Fibroblast of peridontal ligament (primary cell): ENCODE results near the gene ACOT8.
"Not testable (repeated sequence)": the region's sequence is repeated elsewhere in the genome, so short reads cannot be mapped to it uniquely, and the experiment has no call there.

ENCODE experiments used
- DNase-seq: peaks from one replicate; pipeline ENCODE4 v3.0.0-alpha.2; 2010; ENCODE audit errors: extremely low read depth

ACOT8 gene

DNA sequence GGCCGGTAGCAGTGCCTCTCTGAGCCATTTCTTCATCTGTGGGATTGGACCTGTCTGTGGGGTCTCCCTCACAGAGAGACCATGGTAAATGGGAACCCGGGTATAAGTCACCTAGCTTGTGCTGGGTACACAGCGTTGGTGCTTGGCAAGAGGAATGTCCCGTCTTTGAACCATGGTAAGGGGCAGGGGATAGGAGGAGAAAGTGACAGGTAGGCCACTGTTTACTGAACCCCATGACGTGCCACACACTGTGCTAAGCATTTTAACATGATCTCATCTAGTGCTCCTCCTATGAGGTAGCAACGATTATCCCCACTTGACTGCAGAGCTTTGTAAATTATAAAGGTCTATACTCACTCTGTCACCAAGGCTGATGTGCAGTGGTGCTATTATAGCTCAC, 29.5 kb downstream of the ACOT8 start:
- no peak for DNase-seq

DNA sequence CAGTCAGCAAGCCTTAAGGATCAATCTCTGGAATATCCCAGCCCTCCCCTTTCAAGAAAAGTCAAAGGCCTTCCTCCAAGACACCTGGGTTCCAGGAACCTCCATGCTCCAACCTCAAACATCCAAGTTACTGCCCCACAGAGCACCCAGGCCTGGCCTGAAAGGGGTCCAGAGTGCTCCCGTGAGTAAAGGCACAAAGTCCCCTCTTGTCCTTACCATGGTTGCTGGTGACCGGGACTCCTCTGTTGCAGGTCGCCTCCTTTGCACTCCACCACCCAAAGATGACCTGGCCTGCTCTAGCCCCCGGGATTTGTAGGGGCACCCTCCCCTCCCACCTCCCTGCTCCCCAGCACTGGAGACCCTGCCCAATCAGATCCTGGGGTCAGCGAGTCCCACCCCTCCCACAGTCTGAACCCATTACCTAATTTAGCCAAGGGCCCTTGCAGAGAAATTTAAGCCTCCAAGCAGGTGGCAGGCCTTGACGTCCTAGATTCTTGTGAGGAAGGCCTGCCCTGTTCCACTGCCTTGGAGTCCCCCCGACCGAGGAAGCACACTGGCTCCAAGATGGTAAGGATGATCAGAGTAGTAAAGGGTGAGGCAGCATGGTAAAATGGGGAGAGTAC, 30.1 kb downstream of the ACOT8 start, which contains the start of gene TNNC2:
TNNC2 (minus strand) TSS at position 283 of the 623 bp plus-strand sequence; CDS start at position 219, 64 bp downstream.
- no peak for DNase-seq

DNA sequence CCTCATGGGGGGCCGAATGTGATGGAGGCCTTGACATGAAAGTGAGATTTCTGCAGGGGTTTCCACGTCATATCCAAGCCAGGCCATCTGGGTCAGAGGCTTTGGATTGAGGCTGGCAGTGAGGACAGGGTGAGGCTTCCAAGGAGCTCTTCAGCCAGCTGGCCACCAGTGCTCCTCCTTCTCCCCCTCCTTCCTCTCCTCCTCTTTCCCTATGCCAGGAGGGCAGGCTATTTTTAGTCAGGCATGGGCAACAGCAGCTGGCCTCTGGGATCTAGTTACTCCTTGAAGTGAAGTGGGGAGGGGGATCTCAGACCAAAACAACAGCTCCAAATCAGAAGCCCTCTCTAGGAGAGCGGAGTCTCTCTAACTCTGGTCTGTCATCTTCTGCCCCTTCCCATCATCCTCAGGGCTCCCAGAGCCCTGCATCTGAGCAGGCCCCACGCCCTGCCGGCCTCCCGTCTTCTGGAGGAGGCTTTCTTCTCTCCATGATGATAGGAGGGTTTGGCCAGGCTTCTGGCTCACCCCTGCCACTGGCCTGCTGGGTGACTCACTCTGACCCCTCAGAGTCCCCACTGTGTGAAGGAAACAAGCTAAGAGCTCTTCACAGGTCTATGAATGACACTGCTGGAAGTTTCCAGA, 30.7 kb downstream of the ACOT8 start:
- peak; percentile 53 for DNase-seq

DNA sequence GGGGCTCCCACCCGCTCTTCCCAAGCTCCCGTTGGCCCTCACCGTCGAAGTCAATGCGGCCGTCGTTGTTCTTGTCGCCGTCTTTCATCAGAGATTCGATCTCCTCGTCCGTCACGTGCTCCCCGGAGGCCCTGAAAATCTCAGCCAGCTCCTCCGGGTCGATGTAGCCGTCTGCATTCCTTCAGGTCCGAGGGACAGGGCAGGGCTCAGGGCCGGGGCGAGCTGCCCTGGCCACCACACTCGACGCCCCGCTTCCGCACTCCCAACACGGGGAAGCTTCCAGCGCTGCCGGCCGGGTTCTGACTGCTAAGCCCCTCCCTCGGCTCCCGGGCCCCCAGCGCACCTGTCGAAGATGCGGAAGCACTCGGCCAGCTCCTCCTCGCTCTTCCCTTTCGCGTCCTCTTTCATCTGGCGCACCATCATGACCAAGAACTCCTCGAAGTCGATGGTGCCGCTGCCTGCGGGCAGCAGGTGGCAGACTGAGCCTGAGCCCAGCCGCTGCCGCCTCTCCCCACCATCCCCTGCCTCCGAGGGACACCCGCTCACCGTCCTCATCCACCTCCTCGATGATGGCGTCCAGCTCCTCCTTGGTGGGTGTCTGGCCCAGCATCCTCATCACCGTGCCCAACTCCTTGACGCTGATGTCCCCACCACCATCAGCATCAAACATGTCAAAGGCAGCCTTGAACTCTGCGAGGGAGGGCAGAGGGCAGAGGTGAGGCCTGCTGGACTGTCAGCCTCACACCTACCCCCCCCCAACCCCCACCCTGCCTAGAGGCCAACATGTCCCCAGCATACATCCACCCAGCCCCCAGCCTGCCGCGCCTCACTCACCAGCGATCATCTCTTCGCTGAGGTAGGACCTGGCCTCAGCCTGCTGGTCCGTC, 33.0 kb downstream of the ACOT8 start:
- peak; percentile 35 for DNase-seq

- peak; percentile 20 for DNase-seq
Observed at GRCh38 chr20:45822857-45823256, 34.3 kb downstream of the ACOT8 start.

- DNase-seq: no peak
Observed at GRCh38 chr20:45821947-45822346, 35.2 kb downstream of the ACOT8 start.

DNA sequence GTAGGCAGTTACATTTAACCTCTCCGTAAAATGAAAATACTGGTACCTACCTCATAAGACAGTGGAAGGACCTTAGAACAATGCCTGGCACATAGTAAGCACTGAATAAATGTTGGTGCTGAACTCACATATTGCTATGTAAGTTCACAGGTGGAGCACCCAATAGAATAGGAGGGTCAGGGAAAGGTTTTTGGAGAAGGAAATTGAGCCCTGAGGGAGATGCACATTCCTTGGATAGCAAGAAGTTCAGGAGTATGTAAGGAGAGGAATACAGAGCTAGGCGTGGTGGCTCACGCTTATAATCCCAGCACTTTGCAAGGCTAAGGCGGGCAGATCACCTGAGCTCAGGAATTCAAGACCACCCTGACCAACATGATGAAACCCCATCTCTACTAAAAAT, 37.7 kb downstream of the ACOT8 start:
- no peak for DNase-seq

GRCh38 chr20:45818239-45818638, 39.0 kb downstream of the ACOT8 start:
- no peak for DNase-seq

DNA sequence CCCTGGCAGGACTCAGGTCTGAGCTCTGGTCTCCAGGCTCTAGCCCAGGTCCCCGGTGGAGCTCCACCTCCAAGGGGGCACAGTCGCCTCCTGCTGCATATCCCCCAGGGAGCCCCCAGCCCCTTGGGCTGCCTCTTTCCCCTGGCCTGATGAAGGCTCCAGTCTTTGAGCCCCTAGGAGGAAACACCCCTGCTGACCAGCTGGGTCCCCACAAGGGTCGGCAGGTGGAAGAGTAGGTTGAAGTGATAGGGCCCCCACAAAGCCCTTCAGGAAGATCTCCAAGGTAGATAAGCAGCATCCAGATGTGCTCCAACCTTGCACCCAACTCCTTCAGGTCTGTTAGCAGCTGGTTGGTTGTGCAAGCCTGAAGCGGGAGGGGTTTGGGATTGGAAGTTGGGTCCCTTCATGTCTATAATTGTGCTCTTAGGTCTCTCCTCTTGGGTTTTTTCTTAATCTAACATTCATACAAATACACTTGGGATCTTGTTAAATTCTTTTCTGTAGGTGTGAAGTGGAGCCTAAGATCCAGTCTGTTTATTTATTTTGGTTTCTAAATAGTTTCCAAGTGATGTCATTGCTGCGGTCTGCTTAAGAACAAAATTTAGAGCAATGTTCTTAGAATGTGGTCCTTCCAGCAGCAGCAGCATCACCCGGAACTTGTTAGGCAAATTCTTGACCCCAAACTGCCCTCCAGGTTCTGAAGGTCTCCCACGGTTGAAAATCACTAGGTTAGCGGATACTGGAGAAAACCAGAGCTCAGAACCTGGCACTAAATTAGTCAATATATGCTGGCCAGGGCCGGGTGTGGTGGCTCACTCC, 39.6 kb downstream of the ACOT8 start:
- peak; percentile 87 for DNase-seq

DNA sequence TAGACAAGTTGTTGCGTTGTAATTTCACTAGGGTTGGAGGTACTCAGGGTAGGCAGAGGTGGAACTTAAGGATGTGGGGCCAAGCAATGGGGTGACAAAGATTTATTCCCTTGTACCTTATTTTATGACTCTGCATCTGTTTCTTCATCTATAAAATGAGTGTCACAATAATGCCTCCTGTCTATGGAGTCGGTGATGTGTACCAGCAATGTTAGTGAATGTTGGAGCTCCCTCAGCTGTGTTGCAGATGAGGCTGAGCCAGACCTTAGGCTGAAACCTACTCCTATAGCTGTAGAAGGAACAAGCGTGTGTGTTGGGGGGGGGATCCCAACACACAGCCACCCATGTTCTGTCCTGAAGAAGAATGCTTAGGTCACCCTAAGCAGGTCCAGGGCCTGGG, 40.2 kb downstream of the ACOT8 start:
- no peak for DNase-seq

- no peak for DNase-seq
Observed at GRCh38 chr20:45814314-45814713, 42.9 kb downstream of the ACOT8 start.

DNA sequence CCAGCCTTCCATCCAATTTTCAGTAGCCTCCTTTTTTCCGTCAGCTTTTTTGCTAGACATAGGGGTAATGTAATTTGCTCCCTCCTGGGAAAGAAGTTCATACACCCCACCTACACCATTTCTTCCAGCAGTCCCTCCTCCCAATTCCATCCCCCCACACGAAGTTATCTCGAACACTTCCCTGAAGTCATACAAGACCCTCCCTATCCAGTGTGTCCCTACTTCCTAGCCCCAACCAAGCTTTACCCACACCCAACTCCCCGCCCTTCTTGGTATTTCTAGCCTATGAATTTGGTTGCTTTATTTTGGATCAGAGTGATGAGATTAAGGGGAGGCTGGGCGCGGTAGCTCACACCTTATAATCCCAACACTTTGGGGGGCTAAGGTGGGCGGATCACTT, 43.7 kb downstream of the ACOT8 start:
- no peak for DNase-seq

DNA sequence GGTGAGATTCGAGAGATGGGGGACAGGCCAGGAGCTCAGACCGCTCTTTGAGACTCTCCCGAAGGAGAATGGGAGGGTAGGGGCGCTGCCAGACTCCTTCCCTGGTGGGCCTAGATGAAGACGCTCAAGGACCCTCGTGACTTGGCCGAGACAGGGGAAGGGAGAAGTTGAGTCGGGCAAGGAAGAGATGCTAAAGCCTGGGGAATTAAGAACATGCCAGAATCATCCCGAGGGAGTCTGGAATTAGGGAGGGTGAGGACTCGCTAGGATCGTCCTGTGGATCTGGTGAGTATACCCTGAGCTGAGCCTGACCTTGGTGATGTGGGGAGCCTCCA, 44.2 kb downstream of the ACOT8 start:
- no peak for DNase-seq

- peak; percentile 100 for DNase-seq
Observed at GRCh38 chr20:45812157-45813005, 44.8 kb downstream of the ACOT8 start, which contains the start of gene UBE2C. Gene UBE2C, plus strand, starts transcription at chr20:45812644. Its CDS starts 52 bp downstream, at chr20:45812696.

DNA sequence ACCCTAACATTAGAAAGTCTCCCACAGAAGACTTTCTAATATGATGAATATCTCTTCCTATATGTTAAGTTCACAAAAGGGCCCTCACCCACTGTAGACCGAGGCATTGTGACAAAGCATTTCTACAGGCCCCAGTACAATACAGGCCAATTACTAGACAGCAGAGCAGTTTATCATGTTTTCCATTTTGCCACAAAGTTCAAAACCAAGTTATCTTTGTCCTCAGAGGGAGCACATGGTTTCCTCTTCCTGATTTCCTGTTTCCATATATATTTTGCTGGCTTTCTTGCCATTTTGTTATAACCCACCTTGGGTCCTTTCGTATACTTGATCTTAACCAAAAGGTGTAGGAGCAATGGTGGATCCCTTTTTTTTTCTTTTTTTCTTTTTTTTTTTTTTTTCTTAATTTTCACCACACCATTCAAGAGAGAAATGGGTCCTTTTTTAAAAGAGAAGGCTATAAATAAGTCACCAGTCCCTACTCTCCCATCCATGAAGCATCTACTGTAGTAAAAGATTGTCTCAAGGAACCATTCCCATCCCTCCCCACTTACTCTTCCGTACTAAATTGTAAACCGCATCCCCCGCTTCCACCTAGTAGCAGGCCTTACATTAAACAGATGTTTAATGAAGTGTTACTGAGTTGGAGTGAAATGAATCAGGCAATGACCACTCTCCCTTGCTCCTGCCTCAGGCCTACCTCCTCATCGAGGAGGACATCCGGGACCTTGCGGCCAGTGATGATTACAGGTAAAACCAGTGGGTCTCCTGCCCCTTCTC, 46.8 kb downstream of the ACOT8 start:
- no peak for DNase-seq

DNA sequence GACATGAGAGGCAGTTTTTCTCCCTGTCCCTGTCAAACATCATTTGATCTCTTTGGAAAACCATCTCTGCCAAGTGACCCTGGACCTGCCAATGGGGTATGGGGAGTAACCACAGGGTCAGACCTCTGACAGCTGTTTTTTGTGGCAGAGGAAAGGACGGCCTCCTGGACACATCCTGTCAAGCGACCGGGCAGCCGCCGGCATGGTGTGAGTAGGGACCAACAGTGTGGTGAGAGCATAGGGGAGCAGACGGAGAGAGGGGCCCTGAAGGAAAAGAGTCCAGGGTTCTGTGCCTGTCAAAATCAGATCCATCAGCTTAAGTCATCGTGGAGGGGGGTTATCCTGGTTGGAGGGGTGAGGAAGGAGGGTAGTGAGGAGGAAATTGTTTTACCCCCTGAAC, 55.3 kb downstream of the ACOT8 start:
- no peak for DNase-seq

DNA sequence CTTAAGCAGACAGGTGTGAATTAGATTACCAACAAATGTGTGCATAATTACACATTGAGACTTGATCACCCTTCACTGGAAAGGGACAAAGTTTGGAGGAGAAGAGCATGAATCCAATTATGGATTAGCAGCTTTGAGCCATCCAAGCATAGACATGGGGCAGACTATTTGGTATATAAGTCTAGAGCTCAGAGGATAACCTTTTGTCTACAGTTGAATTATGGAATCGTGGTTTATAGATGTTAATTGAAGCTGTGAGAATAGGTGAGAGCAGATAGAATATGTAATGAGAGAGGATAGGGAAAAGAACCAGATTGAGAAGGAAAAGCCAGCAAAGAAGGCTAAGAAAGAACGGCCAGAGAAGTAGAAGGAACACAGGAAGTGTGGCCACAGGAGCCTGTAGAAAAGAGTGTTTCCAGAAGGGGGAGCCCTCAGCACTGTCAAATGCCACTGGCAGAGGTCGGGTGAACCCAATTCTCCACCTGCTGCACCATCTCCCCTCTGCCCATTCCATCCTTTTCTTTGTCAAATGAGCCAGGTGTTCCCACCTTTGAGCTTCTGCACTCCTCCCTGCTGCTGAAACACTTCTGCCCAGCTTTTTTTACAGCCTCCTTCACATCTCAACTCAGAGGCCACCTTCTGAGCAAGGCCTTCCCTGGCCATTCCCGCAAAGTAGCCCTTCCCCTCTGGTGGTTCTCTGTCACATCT, 58.1 kb downstream of the ACOT8 start:
- DNase-seq: peak; percentile 62

DNA sequence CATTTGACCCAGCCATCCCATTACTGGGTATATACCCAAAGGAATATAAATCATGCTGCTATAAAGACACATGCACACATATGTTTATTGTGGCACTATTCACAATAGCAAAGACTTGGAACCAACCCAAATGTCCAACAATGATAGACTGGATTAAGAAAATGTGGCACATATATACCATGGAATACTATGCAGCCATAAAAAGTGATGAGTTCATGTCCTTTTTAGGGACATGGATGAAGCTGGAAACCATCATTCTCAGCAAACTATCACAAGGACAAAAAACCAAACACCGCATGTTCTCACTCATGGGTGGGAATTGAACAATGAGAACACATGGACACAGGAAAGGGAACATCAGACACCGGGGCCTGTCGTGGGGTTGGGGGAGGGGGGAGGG, 59.2 kb downstream of the ACOT8 start:
- DNase-seq: not testable (repeated sequence)

DNA sequence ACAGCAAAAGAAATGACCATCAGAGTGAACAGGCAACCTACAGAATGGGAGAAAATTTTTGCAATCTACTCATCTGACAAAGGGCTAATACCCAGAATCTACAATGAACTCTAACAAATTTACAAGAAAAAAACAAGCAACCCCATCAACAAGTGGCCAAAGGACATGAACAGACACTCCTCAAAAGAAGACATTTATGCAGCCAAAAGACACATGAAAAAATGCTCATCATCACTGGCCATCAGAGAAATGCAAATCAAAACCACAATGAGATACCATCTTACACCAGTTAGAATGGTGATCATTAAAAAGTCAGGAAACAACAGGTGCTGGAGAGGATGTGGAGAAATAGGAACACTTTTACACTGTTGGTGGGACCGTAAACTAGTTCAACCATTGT, 59.7 kb downstream of the ACOT8 start:
- DNase-seq: not testable (repeated sequence)
